PC-3 (cell line): ENCODE data around the gene PSMD13. TPM values are rescaled to one million over a fixed set of nuclear protein-coding genes. Genes with fewer than 3 reads are reported as not detected.

Experiments used
- ATAC-seq: fragments of 200-7000 bp; cut with Tn5 transposase; 2 replicates; pipeline ENCODE4 v1.9.1; 2020; ENCODE audit warnings: mild to moderate bottlenecking, moderate library complexity
- BruUV-seq: library from RNA; stranded (reverse); fragments of 400-500 nt; replicated peaks from 2 replicates; lab custom pipeline; 2021; lab: Mats Ljungman, UMichigan
- CTCF ChIA-PET: fragments of 300-600 bp; sonication (Branson Sonifier 250); formaldehyde crosslinking; loops from one replicate; lab custom pipeline; 2022; ENCODE audit warnings: antibody characterized with exemption; lab: Charles Lee
- POLR2A ChIA-PET: fragments of 300-600 bp; sonication (Branson Sonifier 250); formaldehyde crosslinking; loops from one replicate; lab custom pipeline; 2022; ENCODE audit warnings: antibody characterized with exemption; ENCODE audit not compliant: unreplicated experiment; lab: Charles Lee
- DNase-seq: peaks from one replicate; pipeline ENCODE4 v3.0.0-alpha.2; 2015
- H2AFZ ChIP-seq: fragments of 300-600 bp; sonication (generic); 2 replicates; pipeline ENCODE4 v1.6.0; 2016; ENCODE audit warnings: antibody characterized with exemption, low read length
- H3F3A ChIP-seq: fragments of 300-600 bp; sonication (generic); one replicate; pipeline ENCODE4 v1.6.0; 2017; ENCODE audit warnings: antibody characterized with exemption, low read length, control low read depth, mild to moderate bottlenecking; ENCODE audit not compliant: unreplicated experiment
- H3K27ac ChIP-seq: fragments of 300-600 bp; sonication (generic); 2 replicates; pipeline ENCODE4 v1.5.1; 2016; ENCODE audit warnings: mild to moderate bottlenecking, low read length
- H3K27me3 ChIP-seq: fragments of 300-600 bp; sonication (generic); 2 replicates; pipeline ENCODE4 v1.6.1; 2016; ENCODE audit warnings: low read length, mixed read lengths
- H3K36me3 ChIP-seq: fragments of 300-600 bp; sonication (generic); 2 replicates; pipeline ENCODE4 v1.6.1; 2016; ENCODE audit warnings: low read depth, mixed run types, low read length, mixed read lengths
- H3K4me1 ChIP-seq: fragments of 300-600 bp; sonication (generic); 2 replicates; pipeline ENCODE4 v1.5.1; 2016; ENCODE audit warnings: low read length; ENCODE audit not compliant: insufficient read depth
- H3K4me2 ChIP-seq: fragments of 300-600 bp; sonication (generic); 2 replicates; pipeline ENCODE4 v1.6.0; 2016; ENCODE audit warnings: low read length
- H3K4me3 ChIP-seq: fragments of 300-600 bp; sonication (generic); 2 replicates; pipeline ENCODE4 v1.5.1; 2016; ENCODE audit warnings: mild to moderate bottlenecking, low read length, mixed read lengths
- H3K79me2 ChIP-seq: fragments of 300-600 bp; sonication (generic); 2 replicates; pipeline ENCODE4 v1.6.1; 2017; ENCODE audit warnings: low read length, mixed read lengths
- H3K9ac ChIP-seq: fragments of 300-600 bp; sonication (generic); 2 replicates; pipeline ENCODE4 v1.6.0; 2016; ENCODE audit warnings: mild to moderate bottlenecking, low read length
- H3K9me2 ChIP-seq: fragments of 300-600 bp; sonication (generic); replicated peaks from 2 replicates; pipeline ENCODE4 v1.6.1; 2016; ENCODE audit warnings: mixed run types, low read length, mixed read lengths
- H3K9me3 ChIP-seq: fragments of 300-600 bp; sonication (generic); 2 replicates; pipeline ENCODE4 v1.6.1; 2016; ENCODE audit warnings: low read length, mixed read lengths
- H4K20me1 ChIP-seq: fragments of 300-600 bp; sonication (generic); 2 replicates; pipeline ENCODE4 v1.6.1; 2016; ENCODE audit warnings: low read length, mixed read lengths
- CTCF ChIP-seq: fragments of 300-600 bp; sonication (generic); conservative IDR thresholded peaks from 2 replicates; pipeline ENCODE4 v1.5.1; 2017; ENCODE audit warnings: antibody characterized with exemption, low read depth, mild to moderate bottlenecking, low read length
- EZH2 ChIP-seq: fragments of 300-600 bp; sonication (generic); IDR thresholded peaks from one replicate; pipeline ENCODE4 v1.6.1; 2017; ENCODE audit warnings: antibody characterized with exemption, mild to moderate bottlenecking, low read length; ENCODE audit not compliant: unreplicated experiment
- EZH2phosphoT487 ChIP-seq: fragments of 300-600 bp; sonication (generic); IDR thresholded peaks from 2 replicates; pipeline ENCODE4 v1.6.1; 2018; ENCODE audit warnings: mild to moderate bottlenecking, antibody characterized with exemption, low read length, borderline replicate concordance
- intact Hi-C: fragments of 100-400 bp; cut with micrococcal nuclease; formaldehyde crosslinking; loops from 2 replicates; pipeline ENCODE4 v1.9.0; 2023
- total RNA-seq: library from RNA; depleted of rRNA; stranded (reverse); fragments of >200 nt; gene quantifications from 2 replicates; pipeline ENCODE4 v1.2.3, GENCODE V29; 2014

The PSMD13 gene
- total RNA-seq, 1 experiment from 2014 or later, result 255 TPM

DNA sequence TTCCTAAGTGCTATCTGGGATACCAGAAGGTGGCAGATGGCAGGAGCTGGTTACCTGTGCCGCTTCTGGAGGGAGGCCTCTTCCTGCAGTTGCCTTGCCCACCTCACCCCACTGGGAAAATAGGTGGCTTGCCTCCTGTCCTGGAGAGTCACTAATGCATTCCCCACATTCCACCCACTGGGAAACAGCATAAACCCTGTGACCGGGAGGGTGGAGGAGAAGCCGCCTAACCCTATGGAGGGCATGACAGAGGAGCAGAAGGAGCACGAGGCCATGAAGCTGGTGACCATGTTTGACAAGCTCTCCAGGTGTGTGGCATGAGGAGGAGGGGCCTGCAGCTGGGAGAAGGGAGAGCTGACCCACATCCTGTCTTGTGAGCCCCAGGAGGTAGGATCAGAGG lies 23.7 kb upstream of the PSMD13 start:
- no peaks in the 10 kb centered on the region for H4K20me1 ChIP-seq
- no peaks in the 10 kb centered on the region for H3K27me3 ChIP-seq
- H2AFZ ChIP-seq, result no peak overlapping the region
- ATAC-seq (no peak), DNase-seq (no peak)
- CTCF ChIA-PET, result no interaction called here
- intact Hi-C loops, result no loop called here
- H3K27ac ChIP-seq, result no peak overlapping the region
- TF ChIP-seq EZH2 (no peak), EZH2phosphoT487 (no peak), CTCF (no peak)
- H3K4me1 ChIP-seq, result peaks cover 15% of the 10 kb centered on the region
- H3K9me2 ChIP-seq, result no peaks in the 10 kb centered on the region
- no peaks in the 10 kb centered on the region for H3K9me3 ChIP-seq
- no peak overlapping the region for H3K4me2 ChIP-seq
- H3F3A ChIP-seq, result no peaks in the 10 kb centered on the region
- no peak overlapping the region for H3K9ac ChIP-seq
- no TSS peak for BruUV-seq
- H3K4me3 ChIP-seq, result no peak overlapping the region
- POLR2A ChIA-PET, result no interaction called here
- H3K79me2 ChIP-seq, result peaks cover 35% of the 10 kb centered on the region
- peaks cover 46% of the 10 kb centered on the region for H3K36me3 ChIP-seq

DNA sequence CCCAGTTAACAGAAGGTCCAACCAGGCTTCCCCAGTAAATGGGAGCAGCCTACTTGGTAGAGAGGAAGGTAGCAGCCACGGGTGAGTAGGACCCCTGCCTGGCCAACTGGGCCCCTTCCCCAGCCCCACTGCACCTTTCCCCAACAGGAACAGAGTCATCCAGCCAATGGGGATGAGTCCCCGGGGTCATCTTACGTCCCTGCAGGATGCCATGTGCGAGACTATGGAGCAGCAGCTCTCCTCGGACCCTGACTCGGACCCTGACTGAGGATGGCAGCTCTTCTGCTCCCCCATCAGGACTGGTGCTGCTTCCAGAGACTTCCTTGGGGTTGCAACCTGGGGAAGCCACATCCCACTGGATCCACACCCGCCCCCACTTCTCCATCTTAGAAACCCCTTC lies 22.7 kb upstream of the PSMD13 start:
- no peaks in the 10 kb centered on the region for H3F3A ChIP-seq
- H3K9ac ChIP-seq, result no peak overlapping the region
- TF ChIP-seq EZH2 (no peak), CTCF (no peak), EZH2phosphoT487 (no peak)
- intact Hi-C loops, result no loop called here
- no peak overlapping the region for H3K4me3 ChIP-seq
- ChIA-PET CTCF (no interaction called here), POLR2A (no interaction called here)
- no TSS peak for BruUV-seq
- ATAC-seq (no peak), DNase-seq (no peak)
- H3K27ac ChIP-seq, result no peak overlapping the region
- no peak overlapping the region for H3K4me2 ChIP-seq
- peaks cover 25% of the 10 kb centered on the region for H3K79me2 ChIP-seq
- H3K9me3 ChIP-seq, result no peaks in the 10 kb centered on the region
- peaks cover 15% of the 10 kb centered on the region for H3K4me1 ChIP-seq
- H3K36me3 ChIP-seq, result peaks cover 46% of the 10 kb centered on the region
- no peaks in the 10 kb centered on the region for H3K27me3 ChIP-seq
- no peak overlapping the region for H2AFZ ChIP-seq
- no peaks in the 10 kb centered on the region for H4K20me1 ChIP-seq
- H3K9me2 ChIP-seq, result no peaks in the 10 kb centered on the region

DNA sequence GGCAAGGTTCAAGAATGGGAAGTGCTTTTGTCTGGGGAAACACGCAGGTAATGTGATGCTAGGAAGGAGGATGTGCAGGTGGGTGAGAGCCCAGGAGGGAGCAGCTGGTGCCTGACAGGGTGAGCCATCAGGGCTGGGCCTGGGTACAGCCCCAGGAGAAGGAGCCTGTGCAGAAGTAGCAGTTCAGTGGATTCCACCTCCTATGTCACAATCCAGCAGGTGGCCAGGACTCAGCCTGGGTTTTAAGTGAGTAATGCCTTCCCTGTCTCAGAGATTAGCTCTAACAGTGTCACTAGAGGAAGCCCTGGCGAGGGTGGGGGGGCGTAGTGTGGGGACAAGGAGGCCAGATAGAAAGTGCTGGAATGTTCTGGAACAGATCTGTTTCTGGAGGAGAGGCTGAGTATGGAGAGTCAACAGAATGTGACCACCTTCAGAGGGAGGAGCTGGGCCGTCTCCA lies 21.2 kb upstream of the PSMD13 start:
- CTCF ChIA-PET, result no interaction called here

More for the DNA sequence above, 21.2 kb upstream of the PSMD13 start:
- POLR2A ChIA-PET, result interaction anchor here (0.6 kb wide), 1 partner anchor 8 kb away, joined by 4 read pairs; the partner anchor contains the start of genes BET1L and RIC8A
- Histone ChIP-seq H3K27me3 (no peaks in the 10 kb centered on the region), H4K20me1 (no peaks in the 10 kb centered on the region), H3K9ac (no peak overlapping the region), H2AFZ (no peak overlapping the region), H3K9me3 (no peaks in the 10 kb centered on the region), H3K4me3 (no peak overlapping the region), H3K79me2 (peaks cover 10% of the 10 kb centered on the region), H3K27ac (no peak overlapping the region), H3K36me3 (peaks cover 34% of the 10 kb centered on the region), H3K9me2 (no peaks in the 10 kb centered on the region), H3K4me1 (peaks cover 2% of the 10 kb centered on the region), H3F3A (no peaks in the 10 kb centered on the region), H3K4me2 (no peak overlapping the region)
- no peak for DNase-seq
- TF ChIP-seq CTCF, result no peak
- TF ChIP-seq EZH2phosphoT487, result no peak
- TF ChIP-seq EZH2, result no peak
- intact Hi-C loops, result no loop called here
- ATAC-seq, result peak; percentile 47
- no TSS peak for BruUV-seq
